Esophagus squamous epithelium (tissue), 5 donors: ENCODE results near the gene LPAR3. TPM values are rescaled to one million over a fixed set of nuclear protein-coding genes. Genes with fewer than 3 reads are reported as not detected.

Source experiments
- DNase-seq: peaks from one replicate; lab custom pipeline; 2025; lab: John Stamatoyannopoulos, UW
- H3K27ac ChIP-seq, 4 donors: fragments of 200-600 bp; sonication (generic); one replicate each; pipeline ENCODE4 v1.5.1; 2016 to 2019; ENCODE audit warnings: mild to moderate bottlenecking in 1 of 4
- H3K27me3 ChIP-seq, 4 donors: fragments of 200-600 bp; sonication (generic); 1 replicate in 3 of 4; 2 replicates in 1 of 4; pipeline versions ENCODE4 v1.5.1 to v1.6.0; 2017 to 2021; ENCODE audit warnings: antibody characterized with exemption in 1 of 4
- H3K36me3 ChIP-seq, 3 donors: fragments of 200-600 bp; sonication (generic); one replicate each; pipeline ENCODE4 v1.5.1; 2016 to 2019
- H3K4me1 ChIP-seq, 3 donors: fragments of 200-600 bp; sonication (generic); one replicate each; pipeline ENCODE4 v1.5.1; 2017 to 2019
- H3K4me3 ChIP-seq, 4 donors: fragments of 200-600 bp; sonication (generic); 1 replicate in 3 of 4; 2 replicates in 1 of 4; pipeline ENCODE4 v1.5.1; 2016 to 2019; ENCODE audit warnings: mild to moderate bottlenecking in 2 of 4, moderate library complexity in 1 of 4
- H3K9me3 ChIP-seq, 3 donors: fragments of 200-600 bp; sonication (generic); one replicate each; pipeline ENCODE4 v1.5.1; 2016 to 2019
- POLR2A ChIP-seq, 4 donors: fragments of 450-650 bp; IDR thresholded peaks; one replicate each; pipeline ENCODE4 v1.6.1; 2017; ENCODE audit warnings: antibody characterized with exemption in 4 of 4, mild to moderate bottlenecking in 4 of 4, moderate library complexity in 3 of 4
- WGBS, 2 donors: methylation state at CpG; one replicate each; pipeline ENCODE4 v1.1.5; 2018; 5-methylcytosine and 5-hydroxymethylcytosine counted together
- intact Hi-C: fragments of 100-400 bp; cut with DNase I; formaldehyde crosslinking; loops from one replicate; pipeline ENCODE4 v1.15.0; 2022
- total RNA-seq, 4 donors: library from RNA; depleted of rRNA; stranded (reverse); fragments of >200 nt; gene quantifications; one replicate each; pipeline ENCODE4 v1.1.0, GENCODE V29; 2016
- TF ChIP-seq, protein P1 (sequence below), 6 experiments: fragments of 450-650 bp in 4 of 6; fragments of 200-600 bp in 2 of 6; sonication (generic) in 2 of 6; IDR thresholded peaks; one replicate each; pipeline ENCODE4 v1.5.1; 2016 to 2019; ENCODE audit warnings: antibody characterized with exemption in 6 of 6, mild to moderate bottlenecking in 4 of 6, moderate library complexity in 4 of 6
- donor health status: DM: yes; HTN: yes; CAD: no.

Gene LPAR3
- total RNA-seq, 4 donors from 2014 or later, result 14.9 to 27.1 (median 19.5) TPM

- 78 to 90% methylated on average over 5 of the region's 5 CpGs for WGBS, 2 donors
- no peaks in the 10 kb centered on the region for H3K9me3 ChIP-seq
- H3K4me1 ChIP-seq, result peaks cover 0 to 15% (median 7%) of the 10 kb centered on the region in 3 donors
- no peak overlapping the region for H3K4me3 ChIP-seq
- no peaks in the 10 kb centered on the region for H3K36me3 ChIP-seq
- DNase-seq, result no peak
- intact Hi-C loops, result no loop called here
- no peak overlapping the region for H3K27ac ChIP-seq
- peaks cover 0 to 21% (median 0%) of the 10 kb centered on the region in 4 donors for H3K27me3 ChIP-seq
- TF ChIP-seq, protein P1, sequence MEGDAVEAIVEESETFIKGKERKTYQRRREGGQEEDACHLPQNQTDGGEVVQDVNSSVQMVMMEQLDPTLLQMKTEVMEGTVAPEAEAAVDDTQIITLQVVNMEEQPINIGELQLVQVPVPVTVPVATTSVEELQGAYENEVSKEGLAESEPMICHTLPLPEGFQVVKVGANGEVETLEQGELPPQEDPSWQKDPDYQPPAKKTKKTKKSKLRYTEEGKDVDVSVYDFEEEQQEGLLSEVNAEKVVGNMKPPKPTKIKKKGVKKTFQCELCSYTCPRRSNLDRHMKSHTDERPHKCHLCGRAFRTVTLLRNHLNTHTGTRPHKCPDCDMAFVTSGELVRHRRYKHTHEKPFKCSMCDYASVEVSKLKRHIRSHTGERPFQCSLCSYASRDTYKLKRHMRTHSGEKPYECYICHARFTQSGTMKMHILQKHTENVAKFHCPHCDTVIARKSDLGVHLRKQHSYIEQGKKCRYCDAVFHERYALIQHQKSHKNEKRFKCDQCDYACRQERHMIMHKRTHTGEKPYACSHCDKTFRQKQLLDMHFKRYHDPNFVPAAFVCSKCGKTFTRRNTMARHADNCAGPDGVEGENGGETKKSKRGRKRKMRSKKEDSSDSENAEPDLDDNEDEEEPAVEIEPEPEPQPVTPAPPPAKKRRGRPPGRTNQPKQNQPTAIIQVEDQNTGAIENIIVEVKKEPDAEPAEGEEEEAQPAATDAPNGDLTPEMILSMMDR (IDR thresholded peaks at IDR 0.05), result no peak
- no peak for TF ChIP-seq POLR2A (IDR thresholded peaks at IDR 0.05)
Observed at GRCh38 chr1:84762664-84763063, 130.3 kb downstream of the LPAR3 start.

Other genes starting within 250 kb of the LPAR3 start
- 10 to 100 TPM in 1 of 4 donors, 1 to 10 TPM in 3; 6.5 to 13.4 (median 8.6) TPM for gene SSX2IP, start 202.7 kb downstream of the LPAR3 start, total RNA-seq
- 1 to 10 TPM in 2 of 4 donors, under 1 TPM in 2; 0.38 to 4.4 (median 2.4) TPM for gene MCOLN2, start 103.9 kb upstream of the LPAR3 start, total RNA-seq
- gene MCOLN3, start 155.3 kb upstream of the LPAR3 start, total RNA-seq, result 1 to 10 TPM in 1 of 4 donors, under 1 TPM in 2, not detected in 1; 0.32 to 2.3 (median 0.61) TPM